Nephron (organoid): ENCODE data around the gene KIAA0825.

Experiments
- H3K27ac Mint-ChIP-seq, 3 experiments: 2 replicates each; pipeline ENCODE4 v1.8.0; 2020; ENCODE audit warnings: mixed read lengths in 3 of 3, mild to moderate bottlenecking in 2 of 3, moderate library complexity in 1 of 3
- H3K27me3 Mint-ChIP-seq: 2 replicates; pipeline ENCODE4 v1.8.0; 2021; ENCODE audit warnings: low read depth, mild to moderate bottlenecking, moderate library complexity, mixed read lengths
- H3K36me3 Mint-ChIP-seq: 2 replicates; pipeline ENCODE4 v1.8.0; 2020; ENCODE audit warnings: low read depth, mixed read lengths
- H3K4me1 Mint-ChIP-seq: 2 replicates; pipeline ENCODE4 v1.8.0; 2020; ENCODE audit warnings: mixed read lengths
- H3K4me3 Mint-ChIP-seq, 3 experiments: 2 replicates each; pipeline ENCODE4 v1.8.0; 2020; ENCODE audit warnings: mild to moderate bottlenecking in 3 of 3, mixed read lengths in 3 of 3, moderate library complexity in 2 of 3
- H3K9me3 Mint-ChIP-seq: 2 replicates; pipeline ENCODE4 v1.8.0; 2020; ENCODE audit warnings: mixed read lengths
- CTCF ChIP-seq, 3 experiments: fragments of 200-600 bp; sonication (generic); IDR thresholded peaks; one replicate each; pipeline ENCODE4 v1.5.0; 2021; ENCODE audit warnings: antibody characterized with exemption in 3 of 3; ENCODE audit not compliant: unreplicated experiment in 3 of 3

KIAA0825 gene

GRCh38 chr5:94461131-94461530, 157.3 kb downstream of the KIAA0825 start:
- no peak overlapping the region for H3K27ac Mint-ChIP-seq
- H3K9me3 Mint-ChIP-seq, result no peaks in the 10 kb centered on the region
- no peaks in the 10 kb centered on the region for H3K36me3 Mint-ChIP-seq
- peaks cover 6% of the 10 kb centered on the region for H3K4me1 Mint-ChIP-seq
- no peak for TF ChIP-seq CTCF (IDR thresholded peaks at IDR 0.05; ENCODE audit: unreplicated experiment in 3 of 3)
- H3K4me3 Mint-ChIP-seq, result no peak overlapping the region
- H3K27me3 Mint-ChIP-seq, result no peaks in the 10 kb centered on the region

GRCh38 chr5:94459915-94460314, 158.5 kb downstream of the KIAA0825 start:
- H3K4me3 Mint-ChIP-seq, result no peak overlapping the region

DNA sequence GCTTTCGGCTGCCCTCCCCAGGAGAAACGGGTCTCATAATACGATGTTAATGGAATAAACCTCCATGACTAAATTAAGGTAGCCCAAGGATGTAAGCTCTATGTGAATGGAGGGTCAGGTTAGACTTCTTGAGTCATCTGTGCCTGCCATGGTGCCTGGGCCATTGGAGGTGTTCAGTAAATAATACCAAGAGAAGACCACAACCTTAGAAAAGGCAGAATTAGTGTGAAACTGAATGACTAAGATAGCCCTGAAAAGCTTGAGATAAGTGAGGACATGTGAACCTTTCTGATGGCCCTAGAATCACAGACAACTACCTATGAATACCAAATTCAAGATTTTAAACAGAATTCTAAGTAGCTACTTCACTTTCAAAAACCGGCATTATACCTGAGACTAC, 160.6 kb downstream of the KIAA0825 start:
- no peaks in the 10 kb centered on the region for H3K4me1 Mint-ChIP-seq
- no peak overlapping the region for H3K27ac Mint-ChIP-seq
- H3K36me3 Mint-ChIP-seq, result no peaks in the 10 kb centered on the region
- no peaks in the 10 kb centered on the region for H3K27me3 Mint-ChIP-seq
- no peak overlapping the region for H3K4me3 Mint-ChIP-seq
- no peak for TF ChIP-seq CTCF (IDR thresholded peaks at IDR 0.05; ENCODE audit: unreplicated experiment in 3 of 3)
- H3K9me3 Mint-ChIP-seq, result no peaks in the 10 kb centered on the region

More at GRCh38 chr5:94459915-94460314, 158.5 kb downstream of the KIAA0825 start:
- no peak for TF ChIP-seq CTCF (IDR thresholded peaks at IDR 0.05; ENCODE audit: unreplicated experiment in 3 of 3)
- no peaks in the 10 kb centered on the region for H3K27me3 Mint-ChIP-seq
- H3K9me3 Mint-ChIP-seq, result no peaks in the 10 kb centered on the region
- peaks cover 6% of the 10 kb centered on the region for H3K4me1 Mint-ChIP-seq
- no peaks in the 10 kb centered on the region for H3K36me3 Mint-ChIP-seq
- H3K27ac Mint-ChIP-seq, result no peak overlapping the region

DNA sequence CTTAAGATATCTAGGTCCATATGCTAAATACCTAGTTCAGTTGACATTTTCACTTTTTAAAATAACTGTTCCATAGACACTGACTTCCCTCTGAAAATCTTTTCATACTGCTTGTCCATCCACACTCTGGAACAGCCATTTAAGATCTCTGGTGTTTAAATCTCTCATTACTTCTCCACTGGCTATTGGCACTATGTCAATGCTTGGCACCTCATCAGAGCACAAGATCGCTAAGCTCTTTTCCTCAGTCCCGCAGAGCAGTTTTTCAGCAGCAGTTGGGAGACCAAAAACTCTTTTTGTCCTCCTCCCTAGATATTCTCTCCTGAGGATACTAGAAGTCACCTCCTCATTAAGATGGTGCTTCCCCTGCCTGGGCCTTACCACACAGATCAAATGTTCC, 172.7 kb downstream of the KIAA0825 start:
- no peak overlapping the region for H3K4me3 Mint-ChIP-seq
- H3K9me3 Mint-ChIP-seq, result no peaks in the 10 kb centered on the region
- H3K27ac Mint-ChIP-seq, result no peak overlapping the region
- H3K36me3 Mint-ChIP-seq, result no peaks in the 10 kb centered on the region
- no peaks in the 10 kb centered on the region for H3K27me3 Mint-ChIP-seq
- no peak for TF ChIP-seq CTCF (IDR thresholded peaks at IDR 0.05; ENCODE audit: unreplicated experiment in 3 of 3)
- H3K4me1 Mint-ChIP-seq, result no peaks in the 10 kb centered on the region

- no peak overlapping the region for H3K4me3 Mint-ChIP-seq
- no peaks in the 10 kb centered on the region for H3K9me3 Mint-ChIP-seq
- no peaks in the 10 kb centered on the region for H3K27me3 Mint-ChIP-seq
- H3K27ac Mint-ChIP-seq, result no peak overlapping the region
- no peak for TF ChIP-seq CTCF (IDR thresholded peaks at IDR 0.05; ENCODE audit: unreplicated experiment in 3 of 3)
- no peaks in the 10 kb centered on the region for H3K36me3 Mint-ChIP-seq
- no peaks in the 10 kb centered on the region for H3K4me1 Mint-ChIP-seq
These were observed 175.4 kb downstream of the KIAA0825 start for GRCh38 chr5:94442991-94443390.

DNA sequence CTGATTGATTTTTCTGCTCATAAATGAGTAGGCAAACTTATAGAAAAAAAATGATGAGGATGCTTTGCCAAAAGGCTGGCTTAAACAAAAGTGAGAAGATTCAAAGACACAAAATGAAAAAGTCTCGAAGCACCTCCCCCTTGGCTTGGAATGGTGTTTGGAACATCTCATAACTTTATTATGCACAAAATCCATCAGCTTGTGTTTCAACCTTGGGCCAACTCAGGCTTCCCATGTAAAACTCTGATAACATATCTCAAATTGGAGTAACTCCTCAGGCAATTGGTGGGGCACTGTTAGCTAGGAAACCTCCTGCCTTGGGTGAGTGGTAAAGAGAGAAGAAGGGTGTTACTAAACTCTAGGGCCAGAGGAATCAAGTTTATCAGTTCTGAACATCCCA, 176.3 kb downstream of the KIAA0825 start:
- TF ChIP-seq CTCF (IDR thresholded peaks at IDR 0.05; ENCODE audit: unreplicated experiment in 3 of 3), result no peak
- Mint-ChIP-seq H3K4me3 (no peak overlapping the region), H3K9me3 (no peaks in the 10 kb centered on the region), H3K4me1 (no peaks in the 10 kb centered on the region), H3K36me3 (no peaks in the 10 kb centered on the region), H3K27ac (no peak overlapping the region), H3K27me3 (no peaks in the 10 kb centered on the region)
